ENCODE measurements around the gene ZEB2. TPM values are rescaled to one million over a fixed set of nuclear protein-coding genes. Genes with fewer than 3 reads are reported as not detected.

ZEB2 gene
- total RNA-seq, 2 experiments from 2014 or later, result 4.0 to 16.9 TPM

DNA sequence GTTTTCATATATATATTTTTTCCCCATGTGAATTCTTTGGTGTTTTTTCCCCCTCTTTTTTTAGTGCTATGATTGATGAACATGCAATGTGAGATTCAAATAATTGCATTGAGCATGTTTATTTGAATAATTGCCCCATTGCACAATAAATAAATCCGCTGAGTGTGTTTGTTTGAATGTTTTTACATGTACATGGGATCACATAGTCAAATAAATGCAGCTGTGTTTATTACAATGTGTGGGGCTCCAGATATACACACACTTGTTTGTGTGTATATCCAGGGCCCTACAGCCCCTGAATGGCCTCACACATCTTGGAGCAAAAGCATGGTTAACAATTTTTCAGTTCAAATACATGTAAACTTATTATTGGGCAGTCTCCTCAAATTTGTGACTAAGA, 134.5 kb downstream of the ZEB2 start:
- H3K4me3 ChIP-seq (ENCODE audit: low read depth, low read length, poor library complexity, severe bottlenecking), result no peak overlapping the region
- no peaks in the 10 kb centered on the region for H4K20me1 ChIP-seq (ENCODE audit: insufficient read depth, low read length)
- ChIA-PET CTCF (ENCODE audit: unreplicated experiment) (no interaction called here), POLR2A (interaction anchor here (0.6 kb wide), 1 partner anchor 47 kb away, joined by 3 read pairs; no protein-coding TSS in a partner anchor)
- no peaks in the 10 kb centered on the region for H3K79me2 ChIP-seq (ENCODE audit: insufficient read depth, low read depth, low read length)
- no peak overlapping the region for H3K27ac ChIP-seq (ENCODE audit: low read depth, low read length, poor library complexity, severe bottlenecking)
- TF ChIP-seq, protein P1, sequence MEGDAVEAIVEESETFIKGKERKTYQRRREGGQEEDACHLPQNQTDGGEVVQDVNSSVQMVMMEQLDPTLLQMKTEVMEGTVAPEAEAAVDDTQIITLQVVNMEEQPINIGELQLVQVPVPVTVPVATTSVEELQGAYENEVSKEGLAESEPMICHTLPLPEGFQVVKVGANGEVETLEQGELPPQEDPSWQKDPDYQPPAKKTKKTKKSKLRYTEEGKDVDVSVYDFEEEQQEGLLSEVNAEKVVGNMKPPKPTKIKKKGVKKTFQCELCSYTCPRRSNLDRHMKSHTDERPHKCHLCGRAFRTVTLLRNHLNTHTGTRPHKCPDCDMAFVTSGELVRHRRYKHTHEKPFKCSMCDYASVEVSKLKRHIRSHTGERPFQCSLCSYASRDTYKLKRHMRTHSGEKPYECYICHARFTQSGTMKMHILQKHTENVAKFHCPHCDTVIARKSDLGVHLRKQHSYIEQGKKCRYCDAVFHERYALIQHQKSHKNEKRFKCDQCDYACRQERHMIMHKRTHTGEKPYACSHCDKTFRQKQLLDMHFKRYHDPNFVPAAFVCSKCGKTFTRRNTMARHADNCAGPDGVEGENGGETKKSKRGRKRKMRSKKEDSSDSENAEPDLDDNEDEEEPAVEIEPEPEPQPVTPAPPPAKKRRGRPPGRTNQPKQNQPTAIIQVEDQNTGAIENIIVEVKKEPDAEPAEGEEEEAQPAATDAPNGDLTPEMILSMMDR (conservative IDR thresholded peaks at IDR 0.05; ENCODE audit: low read length), result no peak
- H2AFZ ChIP-seq (ENCODE audit: low read length), result no peak overlapping the region
- H3K9me3 ChIP-seq (ENCODE audit: low read length), result no peaks in the 10 kb centered on the region
- H3K36me3 ChIP-seq (ENCODE audit: insufficient read depth, low read length), result no peaks in the 10 kb centered on the region
- H3K9me2 ChIP-seq (ENCODE audit: insufficient read depth, low read length), result no peaks in the 10 kb centered on the region
- no TSS peak for BruUV-seq (replicated peaks)
- no peak for DNase-seq (ENCODE audit: low spot score)
- H3K4me1 ChIP-seq (ENCODE audit: insufficient read depth, low read length, poor library complexity, severe bottlenecking), result no peaks in the 10 kb centered on the region
- H3K4me2 ChIP-seq (ENCODE audit: low read length), result no peak overlapping the region
- intact Hi-C loops (cut with micrococcal nuclease; ENCODE audit: unreplicated experiment), result no loop called here

DNA sequence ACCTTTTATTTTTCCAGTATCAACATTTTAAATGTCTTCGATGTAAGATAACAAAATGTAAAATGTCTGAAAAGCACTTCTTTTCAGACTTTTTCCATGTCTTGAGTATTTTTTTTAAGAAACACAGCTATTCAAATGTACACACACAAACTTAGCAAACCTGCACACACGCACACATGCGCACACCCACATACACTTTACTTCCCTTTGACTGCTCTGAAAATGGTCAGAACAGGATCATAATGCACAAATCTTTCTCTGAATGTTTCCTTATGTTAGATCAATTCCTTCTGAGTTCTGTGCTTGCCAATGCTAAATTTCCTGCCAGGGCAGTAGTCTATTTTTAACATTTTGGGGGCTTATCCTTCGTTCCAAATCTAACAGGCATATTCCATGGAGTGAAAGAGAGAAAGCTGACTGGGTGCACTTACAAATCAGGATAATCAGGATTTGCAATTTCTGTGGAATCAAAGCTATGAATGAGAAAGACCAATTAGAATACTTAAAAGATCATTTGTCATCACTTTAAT, 136.3 kb downstream of the ZEB2 start:
- CTCF ChIA-PET (ENCODE audit: unreplicated experiment), result no interaction called here
- intact Hi-C loops (cut with micrococcal nuclease; ENCODE audit: unreplicated experiment), result no loop called here

DNA sequence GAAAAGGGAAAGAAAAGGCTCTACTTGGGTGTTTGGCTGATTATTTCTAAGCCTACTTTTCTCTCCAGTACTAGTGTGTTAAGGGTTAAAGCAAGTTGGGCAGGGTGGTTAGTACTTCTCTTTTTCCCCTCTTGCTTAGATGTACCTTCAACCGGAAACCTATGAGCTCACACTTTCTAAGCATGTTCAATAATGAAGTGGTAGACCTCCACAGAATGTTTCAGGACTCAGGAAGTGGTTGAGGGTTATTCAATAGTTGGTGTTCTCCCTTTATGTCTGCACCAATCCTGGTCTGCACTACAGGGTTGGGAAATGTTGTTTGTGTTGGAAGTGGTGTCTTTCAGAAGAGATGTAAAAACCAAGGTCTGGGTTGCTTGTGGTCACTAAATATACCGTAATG, 137.1 kb downstream of the ZEB2 start:
- Histone ChIP-seq H3K9me2 (ENCODE audit: insufficient read depth, low read length) (no peaks in the 10 kb centered on the region), H3K4me1 (ENCODE audit: insufficient read depth, low read length, poor library complexity, severe bottlenecking) (no peaks in the 10 kb centered on the region), H3K4me3 (ENCODE audit: low read depth, low read length, poor library complexity, severe bottlenecking) (no peak overlapping the region), H3K9me3 (ENCODE audit: low read length) (no peaks in the 10 kb centered on the region), H4K20me1 (ENCODE audit: insufficient read depth, low read length) (no peaks in the 10 kb centered on the region), H3K79me2 (ENCODE audit: insufficient read depth, low read depth, low read length) (no peaks in the 10 kb centered on the region), H2AFZ (ENCODE audit: low read length) (no peak overlapping the region), H3K27ac (ENCODE audit: low read depth, low read length, poor library complexity, severe bottlenecking) (no peak overlapping the region), H3K4me2 (ENCODE audit: low read length) (no peak overlapping the region), H3K36me3 (ENCODE audit: insufficient read depth, low read length) (no peaks in the 10 kb centered on the region)
- BruUV-seq (replicated peaks), result no TSS peak
- intact Hi-C loops (cut with micrococcal nuclease; ENCODE audit: unreplicated experiment), result no loop called here
- POLR2A ChIA-PET, result interaction anchor here (0.6 kb wide), 1 partner anchor 58 kb away, joined by 4 read pairs; no protein-coding TSS in a partner anchor
- DNase-seq (ENCODE audit: low spot score), result peak; percentile 18
- TF ChIP-seq EZH2phosphoT487 (IDR thresholded peaks at IDR 0.05; ENCODE audit: borderline replicate concordance, low read depth, low read length), result no peak
- TF ChIP-seq, protein P1 (conservative IDR thresholded peaks at IDR 0.05; ENCODE audit: low read length), result no peak
- CTCF ChIA-PET (ENCODE audit: unreplicated experiment), result no interaction called here

More for the DNA sequence above, 136.3 kb downstream of the ZEB2 start:
- Histone ChIP-seq H4K20me1 (ENCODE audit: insufficient read depth, low read length) (no peaks in the 10 kb centered on the region), H3K79me2 (ENCODE audit: insufficient read depth, low read depth, low read length) (no peaks in the 10 kb centered on the region), H3K9me3 (ENCODE audit: low read length) (no peaks in the 10 kb centered on the region), H3K9me2 (ENCODE audit: insufficient read depth, low read length) (no peaks in the 10 kb centered on the region), H3K36me3 (ENCODE audit: insufficient read depth, low read length) (no peaks in the 10 kb centered on the region), H2AFZ (ENCODE audit: low read length) (no peak overlapping the region), H3K27ac (ENCODE audit: low read depth, low read length, poor library complexity, severe bottlenecking) (no peak overlapping the region), H3K4me1 (ENCODE audit: insufficient read depth, low read length, poor library complexity, severe bottlenecking) (no peaks in the 10 kb centered on the region), H3K4me2 (ENCODE audit: low read length) (no peak overlapping the region), H3K4me3 (ENCODE audit: low read depth, low read length, poor library complexity, severe bottlenecking) (no peak overlapping the region)
- BruUV-seq (replicated peaks), result no TSS peak
- no peak for DNase-seq (ENCODE audit: low spot score)
- POLR2A ChIA-PET, result interaction anchor here (0.6 to 0.7 kb wide), 2 partner anchors 583 to 911 kb away, joined by 3 read pairs; no protein-coding TSS in a partner anchor
- TF ChIP-seq EZH2phosphoT487 (IDR thresholded peaks at IDR 0.05; ENCODE audit: borderline replicate concordance, low read depth, low read length), result no peak
- TF ChIP-seq, protein P1 (conservative IDR thresholded peaks at IDR 0.05; ENCODE audit: low read length), result no peak

Measured in OCI-LY7 (cell line).